NCI-H2196 treated with DMSO at 0.1 percent for 48 hours (cell line): Measurements from ENCODE around the gene DKK3.

Source experiments
- DNase-seq: peaks from one replicate; lab custom pipeline; 2025; ENCODE audit not compliant: unreplicated experiment; lab: John Stamatoyannopoulos, UW

Gene DKK3

DNA sequence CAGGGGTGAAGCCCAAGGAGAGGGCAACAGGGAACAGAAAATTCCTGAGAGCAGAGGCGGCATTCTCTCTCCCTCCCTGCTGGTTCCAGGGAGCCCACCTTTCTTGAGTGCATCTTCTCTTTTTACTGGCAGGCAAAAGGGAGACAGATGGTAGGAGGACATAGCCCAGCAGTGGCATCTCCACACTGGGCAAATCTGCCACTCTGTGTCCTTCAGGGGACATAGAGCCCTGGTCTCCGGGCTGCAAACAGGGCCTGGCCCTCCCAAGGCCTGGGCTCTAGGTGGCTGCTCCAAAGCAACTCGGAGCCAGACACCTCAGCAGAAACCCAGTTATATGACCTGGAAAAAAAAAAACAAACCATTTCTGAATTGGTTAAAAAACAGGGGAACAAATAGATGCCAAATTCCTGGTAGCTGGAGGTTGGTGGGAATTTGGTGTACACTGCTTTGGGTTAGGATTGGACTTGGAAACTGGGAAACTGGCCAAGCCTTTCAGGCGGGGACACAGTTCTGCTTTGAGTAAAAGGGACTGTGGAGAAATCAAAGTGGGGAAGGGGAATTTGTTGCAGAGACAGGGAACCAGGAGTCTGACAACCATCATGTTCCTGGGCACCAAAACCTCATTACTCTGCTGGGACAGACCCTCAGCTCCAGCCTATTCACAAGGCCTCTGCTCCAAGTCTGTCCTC, 23.6 kb upstream of the DKK3 start:
- DNase-seq, result no peak

DNA sequence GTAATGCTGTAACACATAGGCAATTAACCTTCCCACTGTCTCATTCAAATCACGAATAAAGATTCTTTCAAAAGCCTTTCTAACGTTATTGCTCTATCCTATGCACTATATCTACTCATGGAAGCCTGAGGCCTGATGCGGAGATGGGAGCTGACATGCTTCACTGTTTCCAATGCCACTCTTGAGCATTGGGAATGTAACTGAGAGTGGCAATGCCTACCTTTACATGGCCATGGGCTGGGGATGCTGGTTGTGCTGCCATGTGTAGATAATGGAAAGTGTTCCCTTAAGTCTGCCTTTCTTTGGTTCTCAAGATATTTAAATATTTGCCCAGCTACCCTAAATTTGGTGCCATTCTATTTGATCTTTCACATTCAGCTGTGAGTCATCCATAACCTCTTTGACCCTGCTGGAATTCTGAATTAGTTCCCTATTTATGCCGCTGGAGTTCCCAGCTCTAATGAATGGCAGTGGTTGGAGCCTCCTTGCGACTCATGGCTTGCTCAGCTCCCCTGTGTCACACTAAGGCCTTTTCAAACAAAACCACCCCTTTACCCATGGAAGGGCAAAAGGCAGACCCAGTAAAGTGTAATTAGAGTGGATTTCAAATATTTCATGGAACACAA, 21.4 kb upstream of the DKK3 start:
- DNase-seq, result no peak

DNA sequence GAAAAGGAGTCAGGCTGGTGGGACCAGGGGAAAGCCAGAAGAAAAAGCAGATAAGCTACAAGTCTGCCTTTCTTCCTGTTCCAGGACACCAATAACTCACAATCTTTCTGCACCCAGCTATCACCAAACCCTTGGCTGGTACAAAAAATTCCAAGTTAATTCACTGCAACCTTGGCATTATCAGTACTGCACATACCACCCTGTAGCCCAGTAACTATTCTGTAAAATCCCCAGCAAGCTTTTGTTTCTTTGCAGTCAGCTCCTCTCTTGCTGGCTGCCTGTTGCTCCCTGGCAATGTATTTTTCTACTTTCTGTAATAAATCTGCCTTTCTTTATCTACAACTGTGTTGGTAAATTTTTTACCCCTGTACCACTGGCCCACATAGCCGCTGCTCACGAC, 20.7 kb upstream of the DKK3 start:
- no peak for DNase-seq

DNA sequence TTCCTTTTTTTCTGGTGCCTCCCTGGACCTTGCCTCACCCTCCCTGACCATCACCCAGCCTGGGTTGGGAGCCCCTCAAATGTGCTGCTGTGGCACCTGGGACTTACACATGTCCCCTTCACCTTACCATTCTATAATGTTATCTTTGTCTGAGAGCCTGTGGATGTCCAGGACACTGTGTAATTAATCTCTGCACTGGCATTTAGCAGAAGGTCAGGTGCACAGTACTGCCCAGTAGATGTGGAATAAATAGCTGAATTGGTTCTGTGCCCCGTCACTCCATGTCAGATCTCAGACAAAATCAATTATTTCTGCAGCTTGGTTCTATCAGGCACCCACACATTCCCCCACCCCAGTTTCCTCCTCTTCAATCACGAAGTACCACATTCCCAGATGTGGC, 19.9 kb upstream of the DKK3 start:
- no peak for DNase-seq

DNA sequence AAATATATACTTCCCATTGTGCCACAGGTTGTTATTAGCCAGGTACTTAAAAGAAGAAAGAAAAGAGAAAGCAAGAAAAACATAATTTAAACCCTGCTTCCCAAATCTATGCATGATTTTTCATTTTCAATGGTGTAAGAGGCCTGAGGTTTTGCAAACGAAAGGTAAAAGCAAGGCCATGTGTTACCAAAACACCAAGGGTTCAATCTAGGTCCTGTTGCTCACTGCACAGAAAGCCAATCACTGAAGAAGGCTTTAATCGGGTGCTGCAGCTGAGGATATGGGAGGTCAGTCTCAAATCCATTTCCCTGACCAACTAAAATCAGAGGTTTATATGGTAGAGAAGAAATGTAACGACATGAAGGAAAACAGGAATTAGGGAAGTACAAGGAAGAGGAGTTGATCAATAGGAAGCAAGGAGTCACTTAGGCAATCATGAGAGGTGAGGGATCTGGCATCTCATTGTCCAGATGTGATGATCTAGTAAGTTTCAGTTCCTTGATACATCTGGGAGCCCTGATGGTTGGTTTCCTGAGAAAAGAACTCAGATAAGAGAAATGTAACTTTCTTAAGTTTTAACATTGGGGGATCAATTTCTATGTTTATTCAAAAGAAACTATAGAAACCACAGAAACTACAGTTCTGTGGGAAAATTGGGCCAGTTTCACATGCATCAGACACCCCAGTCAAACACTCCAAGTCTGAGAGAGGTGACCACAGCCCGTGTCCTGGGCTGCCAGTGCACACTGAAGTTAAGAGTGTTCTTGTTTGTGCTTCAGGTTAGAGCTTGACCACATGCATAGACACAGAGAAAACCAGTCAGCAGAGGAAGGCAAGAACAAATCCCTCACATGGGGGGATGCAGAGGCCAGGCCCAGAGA, 18.1 kb upstream of the DKK3 start:
- DNase-seq, result no peak

DNA sequence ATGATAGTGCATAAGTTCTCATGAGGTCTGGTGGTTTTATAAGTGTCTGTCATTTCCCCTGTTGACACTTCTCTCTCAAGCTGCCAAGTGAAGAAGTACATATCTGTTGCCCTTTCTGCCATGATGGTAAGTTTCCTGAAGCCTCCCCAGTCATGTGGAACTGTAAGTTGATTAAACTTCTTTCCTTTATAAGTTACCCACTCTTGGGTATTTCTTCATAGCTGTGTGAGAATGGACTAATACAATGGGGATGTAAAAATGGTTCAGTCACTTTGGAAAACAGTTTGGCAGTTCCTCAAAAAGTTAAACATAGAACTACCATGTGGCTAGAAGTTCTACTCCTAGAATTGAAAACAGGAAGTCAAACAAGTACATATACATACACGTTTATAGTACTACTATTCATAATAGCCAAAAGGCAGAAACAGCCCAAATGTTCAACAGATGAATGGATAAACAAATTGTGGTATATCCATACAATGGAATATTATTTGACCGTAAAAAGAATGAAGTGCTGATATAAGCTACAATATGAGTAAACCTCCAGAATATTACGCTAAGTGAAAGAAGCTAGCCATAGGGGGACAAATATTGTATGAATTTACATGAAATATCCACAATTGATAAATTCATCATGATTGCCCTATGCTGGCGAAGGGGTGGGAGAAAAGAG, 16.0 kb upstream of the DKK3 start:
- no peak for DNase-seq

DNA sequence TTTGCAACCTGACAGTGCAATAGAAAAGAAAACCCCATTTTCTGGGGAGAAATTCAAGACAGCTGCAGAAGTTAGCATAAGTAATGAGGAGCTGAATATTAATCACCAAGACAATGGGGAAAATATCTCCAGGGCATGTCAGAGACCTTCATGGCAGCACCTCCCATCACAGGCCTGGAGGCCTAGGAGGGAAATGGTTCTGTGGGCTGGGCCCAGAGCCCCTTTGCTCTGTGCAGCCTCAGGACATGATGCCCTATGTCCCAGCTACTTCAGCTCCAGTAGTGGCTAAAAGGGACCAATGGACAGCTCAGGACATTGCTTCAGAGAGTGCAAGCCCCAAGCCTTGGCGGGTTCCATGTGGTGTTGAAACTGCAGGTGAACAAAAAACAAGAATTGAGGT, 14.6 kb upstream of the DKK3 start:
- DNase-seq, result no peak

DNA sequence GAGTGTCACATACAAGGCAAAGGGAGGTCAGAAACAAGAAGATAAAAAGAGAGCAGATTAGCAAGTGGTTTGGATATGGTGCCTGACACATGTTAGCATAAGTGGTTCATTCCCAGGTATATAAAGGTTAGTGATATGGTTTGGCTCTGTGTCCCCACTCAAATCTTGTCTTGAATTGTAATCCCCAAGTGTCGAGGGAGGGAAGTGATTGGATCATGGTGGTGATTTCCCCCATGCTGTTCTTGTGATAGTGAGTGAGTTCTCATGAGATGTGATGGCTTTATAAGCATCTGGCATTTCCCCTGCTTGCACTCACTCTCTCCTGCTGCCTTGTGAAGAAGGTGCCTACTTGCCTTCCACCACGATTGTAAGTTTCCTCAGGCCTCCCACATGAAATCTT, 12.1 kb upstream of the DKK3 start:
- DNase-seq, result no peak

DNA sequence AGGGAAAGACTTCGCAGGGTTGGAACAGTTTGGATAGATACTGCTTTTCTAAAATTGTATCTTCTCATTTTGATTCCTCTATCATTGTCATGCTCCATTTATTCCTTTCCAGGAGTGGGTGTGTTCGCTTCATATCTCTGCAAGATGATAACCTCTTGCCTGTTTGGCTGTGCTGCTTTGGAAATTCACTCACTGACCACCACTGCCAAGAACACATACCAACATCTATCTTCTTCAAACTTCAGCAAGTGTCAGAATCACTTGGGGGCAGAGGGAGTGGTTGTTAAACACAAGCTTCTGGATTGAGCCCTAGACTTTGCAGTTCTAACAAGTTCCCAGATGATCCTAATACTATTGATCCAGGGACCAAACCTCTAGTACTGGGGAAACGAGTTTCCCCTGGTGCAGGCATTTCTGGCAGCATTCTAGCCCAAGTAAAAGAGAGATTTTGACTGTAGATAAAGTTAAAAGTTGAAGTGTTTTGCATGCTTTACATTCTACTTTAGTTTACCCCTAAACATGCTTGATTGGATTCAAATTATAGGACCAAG, 11.5 kb upstream of the DKK3 start:
- no peak for DNase-seq

DNA sequence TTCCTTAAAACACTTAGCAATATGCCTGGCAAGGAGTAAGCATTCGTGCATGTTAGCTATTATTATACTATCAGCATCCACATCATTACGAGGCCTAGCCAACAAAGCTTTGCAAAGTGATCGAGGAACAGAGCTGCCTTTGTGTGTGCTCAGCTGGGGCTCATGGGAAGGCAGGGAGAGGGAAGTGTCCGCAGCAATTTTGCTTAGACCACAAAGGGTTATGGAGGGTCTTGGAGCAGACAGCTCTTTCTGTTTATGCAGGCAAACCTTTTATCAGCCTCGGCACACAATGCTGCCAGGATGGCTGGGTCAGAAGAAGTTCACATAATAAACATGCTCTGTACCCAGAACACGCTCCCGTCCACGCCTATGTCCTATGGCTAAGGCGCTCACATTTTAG, 10.9 kb upstream of the DKK3 start:
- DNase-seq, result no peak

DNA sequence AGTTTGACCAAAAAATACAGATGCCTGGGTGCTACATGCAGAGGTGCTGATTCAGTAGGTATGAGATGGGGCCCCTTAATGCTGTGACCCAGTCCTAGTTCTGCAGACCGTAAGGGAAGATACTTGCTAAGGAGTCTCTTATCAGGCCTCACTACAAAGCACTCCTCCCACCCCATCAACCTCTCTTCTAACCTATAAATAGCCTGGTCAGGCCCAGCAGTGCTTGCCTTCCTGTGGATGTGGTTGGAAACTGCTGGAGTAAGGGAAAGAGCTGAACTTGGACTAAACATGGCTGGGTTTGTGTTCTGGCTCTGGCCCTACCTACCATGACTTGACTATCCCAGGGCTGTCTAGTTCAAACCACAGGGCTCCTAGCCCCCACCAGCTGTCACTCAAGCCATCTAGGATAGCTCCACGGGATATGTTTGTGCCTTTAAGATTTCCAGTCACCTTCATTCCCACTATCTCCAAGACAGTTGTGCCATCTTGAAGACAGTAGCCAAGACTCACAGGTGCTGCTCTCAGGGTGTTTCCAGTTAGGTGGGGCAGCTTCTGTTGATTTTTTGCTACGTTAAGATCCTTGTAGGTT, 9.5 kb upstream of the DKK3 start:
- no peak for DNase-seq

DNA sequence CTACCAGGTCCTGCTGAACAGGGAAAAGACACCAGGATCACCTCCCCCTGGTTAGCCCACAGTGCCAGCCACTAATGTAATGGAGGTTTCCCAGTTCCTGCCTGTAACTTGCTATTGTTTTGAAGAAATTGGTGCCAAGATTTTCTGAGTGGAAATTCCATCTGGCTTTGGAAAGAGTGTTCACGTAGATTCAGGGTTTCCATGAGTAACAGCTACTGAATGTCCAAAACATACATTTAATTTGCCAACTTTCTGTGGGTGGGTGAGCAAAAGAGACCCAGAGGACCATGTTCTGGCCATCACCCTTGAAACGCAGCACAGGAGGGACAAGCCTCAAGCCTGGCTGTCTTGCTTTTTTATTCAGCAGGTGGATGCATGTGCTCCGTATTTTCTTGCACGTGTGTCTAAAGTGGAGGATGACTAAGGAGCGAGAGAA, 8.8 kb upstream of the DKK3 start:
- DNase-seq, result no peak

DNA sequence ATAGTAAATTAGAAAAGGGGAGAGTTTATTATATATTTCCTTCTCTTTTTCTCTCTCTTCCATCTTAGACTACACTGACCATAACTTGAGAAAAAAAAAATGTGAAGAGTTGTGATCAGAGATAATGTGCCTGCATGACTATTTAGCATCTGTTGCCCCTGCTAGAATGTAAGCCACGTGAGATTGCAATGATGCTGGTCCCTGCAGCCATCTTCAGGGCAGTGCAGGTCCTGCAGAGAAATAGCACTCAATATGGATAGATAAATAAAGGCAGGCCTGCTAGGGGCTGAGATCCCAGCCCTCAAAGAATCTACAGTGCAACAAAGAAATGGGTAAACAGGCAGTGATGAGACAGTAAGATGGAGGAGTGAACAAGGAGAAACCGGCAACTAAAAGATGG, 7.8 kb upstream of the DKK3 start:
- no peak for DNase-seq

DNA sequence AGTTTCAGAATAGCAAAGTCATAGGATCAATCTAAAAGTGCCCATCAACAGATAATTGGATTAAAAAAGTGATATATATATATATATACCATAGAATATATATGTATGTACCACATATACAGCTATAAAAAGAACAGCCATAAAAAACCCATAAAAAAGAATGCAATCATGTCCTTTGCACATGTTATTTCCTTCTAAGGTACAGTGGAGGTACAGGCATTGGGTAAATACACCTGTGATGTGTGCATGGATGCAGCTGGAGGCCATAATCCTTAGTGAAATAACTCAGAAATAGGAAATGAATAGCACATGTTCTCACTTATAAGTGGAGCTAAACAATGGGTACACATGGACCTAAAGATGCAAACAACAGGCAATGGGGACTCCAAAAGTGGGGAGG, 7.1 kb upstream of the DKK3 start:
- no peak for DNase-seq

DNA sequence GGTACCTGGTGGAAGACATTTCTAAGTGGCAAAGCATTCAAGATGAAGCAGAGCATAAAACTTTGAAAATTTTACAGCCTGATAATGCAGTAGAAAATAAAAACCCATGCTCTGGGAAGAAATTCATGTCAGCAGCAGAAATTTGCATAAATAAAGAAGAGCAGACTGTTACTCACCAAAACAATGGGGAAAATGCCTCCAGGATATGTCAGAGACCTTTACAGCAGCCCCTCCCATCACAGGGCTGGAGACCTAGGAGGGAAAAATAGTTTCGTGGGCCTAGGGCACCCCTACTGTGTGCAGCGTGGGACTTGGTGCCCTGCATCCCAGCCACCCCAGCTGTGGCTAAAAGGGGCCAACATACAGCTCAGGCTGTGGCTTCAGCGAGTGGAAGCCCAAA, 5.4 kb upstream of the DKK3 start:
- DNase-seq, result no peak

DNA sequence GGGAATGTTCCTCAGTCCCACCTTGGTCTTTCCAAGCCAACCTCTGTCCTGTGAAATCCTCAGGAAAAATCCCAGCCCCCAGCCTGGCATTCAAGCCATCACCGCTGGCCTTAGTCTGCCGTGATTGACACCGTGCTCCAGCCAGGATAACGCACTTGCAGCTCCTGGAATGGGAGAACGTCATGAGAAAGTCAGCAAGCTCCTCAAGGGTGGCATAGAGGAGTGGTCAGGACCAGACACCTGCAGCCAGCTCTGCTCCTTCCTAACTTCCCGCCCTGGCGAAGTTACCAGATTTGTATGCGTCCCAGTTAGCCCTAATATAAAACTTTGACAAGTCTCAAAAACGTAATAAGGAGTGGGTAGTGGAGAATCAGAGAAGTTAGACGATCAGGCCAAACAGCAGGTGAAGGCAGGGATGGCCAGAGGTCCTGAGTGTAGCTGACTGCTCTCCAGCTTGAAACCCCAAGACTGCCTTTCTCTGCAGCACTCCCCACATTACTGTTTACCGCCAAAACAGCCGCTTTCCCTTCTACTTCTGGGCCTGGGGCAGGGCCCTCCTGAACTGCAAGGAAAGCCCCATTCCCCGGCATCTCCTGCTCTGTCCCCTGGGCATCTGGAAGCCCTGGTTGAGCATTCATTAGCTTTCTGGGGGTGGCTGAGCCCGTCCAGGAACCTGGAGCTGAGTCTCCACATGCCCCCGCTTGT, 1.3 kb upstream of the DKK3 start:
- no peak for DNase-seq

DNA sequence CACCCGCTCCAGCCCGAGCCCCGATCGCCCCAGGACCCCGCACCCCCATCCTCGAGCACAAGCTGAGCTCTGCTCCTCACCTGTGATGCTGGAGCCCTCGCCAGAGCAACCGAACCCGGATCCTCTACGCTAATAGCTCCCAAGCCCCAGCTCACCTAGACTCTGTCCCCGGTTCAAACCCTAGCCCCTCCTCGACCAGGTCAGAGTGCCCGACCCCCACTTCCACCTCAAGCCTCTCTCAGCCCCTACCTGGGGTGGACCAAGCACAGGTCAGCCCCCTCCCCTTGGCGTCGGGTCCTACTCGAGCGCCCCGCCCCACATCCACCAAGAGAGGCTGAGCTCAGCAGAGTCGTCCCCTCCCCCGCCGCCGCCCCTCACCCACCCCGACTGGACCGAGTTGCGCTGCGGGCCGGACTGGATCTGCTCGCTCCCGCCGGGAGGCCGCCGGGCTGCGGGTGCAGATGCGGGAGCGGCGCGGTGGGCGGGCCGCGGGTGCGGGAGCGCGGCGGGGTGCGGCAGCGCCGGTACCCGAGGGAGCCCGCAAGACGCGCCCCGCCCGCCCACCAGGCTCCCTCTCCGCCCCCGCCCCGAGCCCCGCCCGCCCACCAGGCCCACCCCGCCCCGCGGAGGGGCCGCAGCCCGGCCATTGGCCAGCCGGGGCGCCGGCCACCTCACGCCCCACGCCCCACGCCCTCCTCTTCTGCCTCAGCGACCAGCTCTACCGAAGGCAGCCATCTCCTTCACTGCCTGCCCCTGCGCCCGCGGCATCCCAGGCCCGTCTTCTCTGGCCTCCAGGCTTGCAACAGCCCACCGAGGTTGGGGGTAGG, 577 bp upstream of the DKK3 start:
- DNase-seq, result no peak

DNA sequence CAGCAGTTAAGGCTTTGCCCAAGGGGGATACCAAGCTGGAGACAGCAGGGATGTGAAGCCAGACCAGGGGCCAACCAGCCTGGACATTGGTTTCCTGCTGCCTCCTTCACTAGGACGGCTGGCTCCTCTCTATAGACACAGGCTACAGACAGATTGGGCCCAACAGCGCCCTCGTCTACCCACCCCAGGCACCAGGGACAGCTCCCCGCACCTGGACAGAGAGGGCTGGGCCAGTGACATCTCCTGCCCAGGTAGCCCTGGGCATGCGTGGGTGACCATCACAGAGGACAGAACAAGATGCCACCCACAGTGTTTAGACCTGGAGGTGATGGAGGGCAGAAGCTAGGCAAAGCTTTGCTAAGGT, 1.2 kb downstream of the DKK3 start:
- no peak for DNase-seq

DNA sequence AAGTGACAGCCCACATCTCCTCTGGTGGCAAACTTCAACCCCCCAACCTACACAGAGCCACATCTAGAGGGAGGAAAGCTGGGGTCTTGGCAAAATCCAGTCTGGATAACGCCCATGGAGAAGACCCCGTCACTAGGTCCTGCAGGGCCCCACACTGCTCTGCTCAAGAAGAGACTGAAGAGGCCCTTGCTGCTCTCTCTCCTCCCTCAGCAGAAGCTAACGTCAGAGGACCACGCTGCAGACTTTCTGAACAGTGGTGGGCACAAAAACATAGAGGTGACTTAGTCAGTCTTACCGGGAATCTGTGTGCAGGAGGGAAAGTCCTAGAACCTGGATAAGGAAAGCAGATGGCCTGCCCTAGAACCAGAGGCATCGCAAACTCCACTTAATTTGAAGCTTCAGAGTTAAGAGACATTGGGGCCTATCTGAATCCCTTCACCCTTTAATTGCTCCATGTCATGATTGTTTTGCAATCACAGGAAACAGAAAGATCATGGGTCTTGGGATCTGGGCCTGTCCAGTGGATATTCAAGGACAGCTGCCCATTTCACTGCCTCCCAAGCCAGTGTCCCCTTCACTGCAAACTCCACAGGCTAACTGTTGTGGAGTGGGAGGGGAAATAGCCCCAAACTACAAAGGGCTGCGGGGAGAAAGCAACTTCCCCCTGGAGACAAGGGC, 1.7 kb downstream of the DKK3 start:
- no peak for DNase-seq
